CMK (cell line): Measurements from ENCODE around the gene LTA4H.

Experiments used
- DNase-seq: peaks from one replicate; pipeline ENCODE4 v3.0.0-alpha.2; 2010; ENCODE audit warnings: low read depth

Gene LTA4H

GRCh38 chr12:96034621-96035282 is 635 bp downstream of the LTA4H start:
- no peak for DNase-seq

- DNase-seq, result no peak
These were observed 1.6 kb downstream of the LTA4H start for GRCh38 chr12:96033549-96034389.

GRCh38 chr12:96029826-96030225 is 5.6 kb downstream of the LTA4H start:
- no peak for DNase-seq

GRCh38 chr12:96028538-96028937 is 6.8 kb downstream of the LTA4H start:
- no peak for DNase-seq

GRCh38 chr12:96026331-96026730 is 9.1 kb downstream of the LTA4H start:
- no peak for DNase-seq

GRCh38 chr12:96025518-96025917 is 9.9 kb downstream of the LTA4H start:
- DNase-seq, result no peak

GRCh38 chr12:96020314-96021003 is 14.9 kb downstream of the LTA4H start:
- no peak for DNase-seq

GRCh38 chr12:96015672-96016071 is 19.7 kb downstream of the LTA4H start:
- no peak for DNase-seq

- DNase-seq, result no peak
These were observed 20.3 kb downstream of the LTA4H start for GRCh38 chr12:96014943-96015599.

GRCh38 chr12:96007729-96008128 is 27.7 kb downstream of the LTA4H start:
- DNase-seq, result no peak

- DNase-seq, result no peak
These were observed 28.7 kb downstream of the LTA4H start for GRCh38 chr12:96006727-96007126.

- no peak for DNase-seq
These were observed 34.5 kb downstream of the LTA4H start for GRCh38 chr12:96000858-96001257.

GRCh38 chr12:95999484-95999883 is 35.9 kb downstream of the LTA4H start:
- DNase-seq, result no peak

- DNase-seq, result no peak
These were observed 36.6 kb downstream of the LTA4H start for GRCh38 chr12:95998611-95999286.

GRCh38 chr12:95997911-95998510 is 37.4 kb downstream of the LTA4H start:
- DNase-seq, result no peak

GRCh38 chr12:95997276-95997675 is 38.1 kb downstream of the LTA4H start:
- DNase-seq, result no peak

GRCh38 chr12:95996034-95996658 is 39.2 kb downstream of the LTA4H start, which contains the start of gene HAL:
Gene HAL, minus strand, starts transcription at chr12:95996344. Its CDS starts 434 bp downstream, at chr12:95995910.
- DNase-seq, result no peak

GRCh38 chr12:95995238-95996031 is 40.0 kb downstream of the LTA4H start:
- no peak for DNase-seq

GRCh38 chr12:95994476-95994875 is 40.9 kb downstream of the LTA4H start:
- DNase-seq, result no peak

- no peak for DNase-seq
These were observed 41.5 kb downstream of the LTA4H start for GRCh38 chr12:95993907-95994306.
